SK-N-SH (cell line): ENCODE data around the gene PROCR. TPM values are rescaled to one million over a fixed set of nuclear protein-coding genes. Genes with fewer than 3 reads are reported as not detected.

ENCODE experiments used
- CTCF ChIA-PET: fragments of 300-600, 350-600 bp; formaldehyde crosslinking; extraction: SDS; loops from one replicate; lab custom pipeline; 2021; lab: Yijun Ruan, JAX
- POLR2A ChIA-PET: fragments of 350-600 bp; sonication (Branson Sonifier 250); formaldehyde crosslinking; extraction: SDS; loops from one replicate; lab custom pipeline; 2020; ENCODE audit warnings: antibody characterized with exemption, inconsistent platforms; lab: Yijun Ruan, JAX
- DNase-seq: peaks from one replicate; pipeline ENCODE4 v3.0.0; 2012
- H2AFZ ChIP-seq: fragments of 200-600 bp; sonication (generic); 2 replicates; pipeline ENCODE4 v1.8.1; 2016; ENCODE audit warnings: antibody characterized with exemption, mild to moderate bottlenecking, low read depth
- H3F3A ChIP-seq: fragments of 200-600 bp; sonication (generic); replicated peaks from 2 replicates; pipeline ENCODE3; 2016; ENCODE audit warnings: antibody characterized with exemption, mild to moderate bottlenecking; ENCODE audit not compliant: insufficient read depth
- H3K27ac ChIP-seq, 2 experiments: fragments of 200-500 bp in 1 of 2; fragments of 200-600 bp in 1 of 2; sonication (Bioruptor generic) in 1 of 2; sonication (generic), shearing (Covaris generic) in 1 of 2; 2 replicates each; pipeline versions ENCODE4 v1.5.1 to v1.6.1; 2014 to 2016; ENCODE audit warnings: low read depth in 2 of 2, inconsistent platforms in 1 of 2, low read length in 1 of 2, mild to moderate bottlenecking in 1 of 2, mixed read lengths in 1 of 2
- H3K27me3 ChIP-seq: fragments of 200-600 bp; sonication (generic), shearing (Covaris generic); 2 replicates; pipeline ENCODE4 v1.6.1; 2016; ENCODE audit warnings: mixed run types; ENCODE audit not compliant: insufficient read depth
- H3K36me3 ChIP-seq, 2 experiments: fragments of 200-500 bp in 1 of 2; fragments of 200-600 bp in 1 of 2; sonication (Bioruptor generic) in 1 of 2; sonication (generic) in 1 of 2; replicated peaks in 1 of 2; 2 replicates each; pipeline versions ENCODE3 to v1.5.1; 2014 to 2016; ENCODE audit warnings: low read length in 1 of 2, mild to moderate bottlenecking in 1 of 2; ENCODE audit not compliant: insufficient read depth in 2 of 2, control insufficient read depth in 1 of 2
- H3K4me1 ChIP-seq, 2 experiments: fragments of 200-500 bp in 1 of 2; fragments of 200-600 bp in 1 of 2; sonication (Bioruptor generic) in 1 of 2; sonication (generic), shearing (Covaris generic) in 1 of 2; 2 replicates each; pipeline versions ENCODE4 v1.5.1 to v1.6.1; 2014 to 2016; ENCODE audit warnings: low read depth in 1 of 2, low read length in 1 of 2, mixed run types in 1 of 2; ENCODE audit not compliant: insufficient read depth in 2 of 2, control insufficient read depth in 1 of 2
- H3K4me2 ChIP-seq: fragments of 200-600 bp; sonication (generic), shearing (Covaris generic); 2 replicates; pipeline ENCODE4 v1.6.1; 2017; ENCODE audit warnings: mixed run types
- H3K4me3 ChIP-seq, 2 experiments: fragments of 200-500 bp in 1 of 2; fragments of 200-600 bp in 1 of 2; sonication (Bioruptor generic) in 1 of 2; sonication (generic), shearing (Covaris generic) in 1 of 2; 2 replicates each; pipeline versions ENCODE4 v1.5.1 to v1.8.1; 2014 to 2016; ENCODE audit warnings: low read depth in 2 of 2, inconsistent platforms in 1 of 2, low read length in 1 of 2, mild to moderate bottlenecking in 1 of 2, mixed read lengths in 1 of 2, moderate library complexity in 1 of 2
- H3K79me2 ChIP-seq: fragments of 200-600 bp; sonication (generic); 2 replicates; pipeline ENCODE4 v1.8.1; 2017; ENCODE audit warnings: mild to moderate bottlenecking; ENCODE audit not compliant: insufficient read depth
- H3K9ac ChIP-seq: fragments of 200-600 bp; sonication (generic); 2 replicates; pipeline ENCODE4 v1.6.1; 2017; ENCODE audit warnings: mixed run types
- H3K9me2 ChIP-seq: fragments of 200-600 bp; sonication (generic); 2 replicates; pipeline ENCODE4 v1.6.1; 2017; ENCODE audit warnings: mixed run types
- H3K9me3 ChIP-seq: fragments of 200-600 bp; sonication (generic); 2 replicates; pipeline ENCODE4 v1.6.1; 2017; ENCODE audit warnings: mixed run types, mild to moderate bottlenecking, moderate library complexity
- H4K20me1 ChIP-seq: fragments of 200-600 bp; sonication (generic); 2 replicates; pipeline ENCODE4 v1.6.1; 2017; ENCODE audit warnings: mild to moderate bottlenecking, mixed run types; ENCODE audit not compliant: insufficient read depth
- CHD2 ChIP-seq: fragments of 150-350 bp; IDR thresholded peaks from 2 replicates; pipeline ENCODE4 v1.6.1; 2018; ENCODE audit warnings: low read length; ENCODE audit not compliant: partially characterized antibody
- CTCF ChIP-seq: fragments of 200-600 bp; sonication (generic); IDR thresholded peaks from 2 replicates; pipeline ENCODE4 v1.6.1; 2017; ENCODE audit warnings: antibody characterized with exemption, mild to moderate bottlenecking, moderate library complexity
- FOSL2 ChIP-seq: IDR thresholded peaks from 2 replicates; pipeline ENCODE4 v1.4.0; 2012; ENCODE audit warnings: low read depth, mild to moderate bottlenecking, moderate library complexity, borderline replicate concordance
- JUND ChIP-seq: IDR thresholded peaks from 2 replicates; pipeline ENCODE4 v1.4.0; 2012
- MEF2A ChIP-seq: IDR thresholded peaks from 2 replicates; pipeline ENCODE4 v1.4.0; 2012; ENCODE audit warnings: low read depth, borderline replicate concordance
- POLR2AphosphoS5 ChIP-seq: IDR thresholded peaks from 2 replicates; pipeline ENCODE4 v1.6.1; 2012; ENCODE audit warnings: low read depth, low read length
- REST ChIP-seq: IDR thresholded peaks from 2 replicates; pipeline ENCODE4 v1.6.1; 2012; ENCODE audit warnings: mild to moderate bottlenecking, low read depth, low read length, moderate library complexity
- RFX5 ChIP-seq: IDR thresholded peaks from 2 replicates; pipeline ENCODE4 v1.6.1; 2012; ENCODE audit warnings: mild to moderate bottlenecking, improper control_type of control experiment, low read length
- SIN3A ChIP-seq: IDR thresholded peaks from 2 replicates; pipeline ENCODE4 v1.6.1; 2012; ENCODE audit warnings: low read depth, mild to moderate bottlenecking, low read length, moderate library complexity, borderline replicate concordance
- TCF12 ChIP-seq: IDR thresholded peaks from 2 replicates; pipeline ENCODE4 v1.4.0; 2012
- USF2 ChIP-seq: fragments of 150-350 bp; IDR thresholded peaks from 2 replicates; pipeline ENCODE4 v1.6.1; 2017; ENCODE audit warnings: antibody characterized with exemption, low read length, low read depth, borderline replicate concordance
- YY1 ChIP-seq: IDR thresholded peaks from 2 replicates; pipeline ENCODE4 v1.4.0; 2012; ENCODE audit warnings: low read depth, mild to moderate bottlenecking
- WGBS: methylation state at CpG from one replicate; pipeline ENCODE4 v1.1.6; 2017; ENCODE audit warnings: low lambda C conversion rate; 5-methylcytosine and 5-hydroxymethylcytosine counted together
- polyA plus RNA-seq, 3 experiments: library from polyadenylated mRNA; depleted of rRNA; stranded (reverse); fragments of >200 nt; gene quantifications; 2 replicates each; pipeline ENCODE4 v1.2.3, GENCODE V29; 2012
- TF ChIP-seq, protein P1 (sequence below): fragments of 150-350 bp; IDR thresholded peaks from 2 replicates; pipeline ENCODE4 v1.6.1; 2016; ENCODE audit warnings: mild to moderate bottlenecking, low read depth, low read length
- TF ChIP-seq, protein P2 (sequence below): IDR thresholded peaks from 2 replicates; pipeline ENCODE4 v1.4.0; 2012; ENCODE audit warnings: low read depth, borderline replicate concordance
- TF ChIP-seq, protein P3 (sequence below): IDR thresholded peaks from 2 replicates; pipeline ENCODE4 v1.4.0; 2012; ENCODE audit warnings: low read depth

Gene PROCR
- polyA plus RNA-seq, 1 of the 3 experiments (the other 2 are of a cell fraction) = 23.5 TPM

GRCh38 chr20:35125753-35126152 is 46.1 kb upstream of the PROCR start:
- TF ChIP-seq JUND = no peak
- TF ChIP-seq, protein P1, sequence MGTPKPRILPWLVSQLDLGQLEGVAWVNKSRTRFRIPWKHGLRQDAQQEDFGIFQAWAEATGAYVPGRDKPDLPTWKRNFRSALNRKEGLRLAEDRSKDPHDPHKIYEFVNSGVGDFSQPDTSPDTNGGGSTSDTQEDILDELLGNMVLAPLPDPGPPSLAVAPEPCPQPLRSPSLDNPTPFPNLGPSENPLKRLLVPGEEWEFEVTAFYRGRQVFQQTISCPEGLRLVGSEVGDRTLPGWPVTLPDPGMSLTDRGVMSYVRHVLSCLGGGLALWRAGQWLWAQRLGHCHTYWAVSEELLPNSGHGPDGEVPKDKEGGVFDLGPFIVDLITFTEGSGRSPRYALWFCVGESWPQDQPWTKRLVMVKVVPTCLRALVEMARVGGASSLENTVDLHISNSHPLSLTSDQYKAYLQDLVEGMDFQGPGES = no peak
- no peak for TF ChIP-seq TCF12
- TF ChIP-seq, protein P2, sequence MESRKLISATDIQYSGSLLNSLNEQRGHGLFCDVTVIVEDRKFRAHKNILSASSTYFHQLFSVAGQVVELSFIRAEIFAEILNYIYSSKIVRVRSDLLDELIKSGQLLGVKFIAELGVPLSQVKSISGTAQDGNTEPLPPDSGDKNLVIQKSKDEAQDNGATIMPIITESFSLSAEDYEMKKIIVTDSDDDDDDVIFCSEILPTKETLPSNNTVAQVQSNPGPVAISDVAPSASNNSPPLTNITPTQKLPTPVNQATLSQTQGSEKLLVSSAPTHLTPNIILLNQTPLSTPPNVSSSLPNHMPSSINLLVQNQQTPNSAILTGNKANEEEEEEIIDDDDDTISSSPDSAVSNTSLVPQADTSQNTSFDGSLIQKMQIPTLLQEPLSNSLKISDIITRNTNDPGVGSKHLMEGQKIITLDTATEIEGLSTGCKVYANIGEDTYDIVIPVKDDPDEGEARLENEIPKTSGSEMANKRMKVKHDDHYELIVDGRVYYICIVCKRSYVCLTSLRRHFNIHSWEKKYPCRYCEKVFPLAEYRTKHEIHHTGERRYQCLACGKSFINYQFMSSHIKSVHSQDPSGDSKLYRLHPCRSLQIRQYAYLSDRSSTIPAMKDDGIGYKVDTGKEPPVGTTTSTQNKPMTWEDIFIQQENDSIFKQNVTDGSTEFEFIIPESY = no peak
- TF ChIP-seq CTCF = no peak
- no peak for TF ChIP-seq MEF2A
- no peak for TF ChIP-seq FOSL2
- no peak for TF ChIP-seq SIN3A
- TF ChIP-seq CHD2 = no peak
- TF ChIP-seq POLR2AphosphoS5 = no peak
- no peak for TF ChIP-seq RFX5
- no peak for TF ChIP-seq REST
- TF ChIP-seq YY1 = no peak
- TF ChIP-seq, protein P3, sequence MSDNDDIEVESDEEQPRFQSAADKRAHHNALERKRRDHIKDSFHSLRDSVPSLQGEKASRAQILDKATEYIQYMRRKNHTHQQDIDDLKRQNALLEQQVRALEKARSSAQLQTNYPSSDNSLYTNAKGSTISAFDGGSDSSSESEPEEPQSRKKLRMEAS = no peak
- TF ChIP-seq USF2 = no peak
- Histone ChIP-seq H3K9me2 (no peaks in the 10 kb centered on the region), H3K4me2 (no peak overlapping the region), H3K27ac (no peak overlapping the region), H3K4me1 (0 out of 4 replicates have a peak, but pooled peaks cover 0 to 4% of the 10 kb centered on the region in 2 experiments), H2AFZ (no peak overlapping the region), H3K9me3 (no peaks in the 10 kb centered on the region), H4K20me1 (no peaks in the 10 kb centered on the region), H3K36me3 (peaks cover 24 to 39% of the 10 kb centered on the region in 2 experiments), H3K9ac (no peak overlapping the region), H3K27me3 (no peaks in the 10 kb centered on the region), H3F3A (peaks cover 8% of the 10 kb centered on the region), H3K79me2 (no peaks in the 10 kb centered on the region), H3K4me3 (no peak overlapping the region)
- DNase-seq = no peak
- WGBS = 84% methylated on average over 5 of the region's 5 CpGs
- ChIA-PET POLR2A (no interaction called here), CTCF (interaction anchor here (1.3 to 2.2 kb wide), 2 partner anchors 19 to 33 kb away, joined by 3 to 5 read pairs; no protein-coding TSS in a partner anchor)
